K562 (cell line): ENCODE data around the gene AMZ2. TPM values are rescaled to one million over a fixed set of nuclear protein-coding genes. Genes with fewer than 3 reads are reported as not detected.

Experiments
- ATAC-seq: fragments of 200-7000 bp; cut with Tn5 transposase; 3 replicates; pipeline ENCODE4 v1.9.1; 2020; ENCODE audit warnings: moderate library complexity
- BruUV-seq: library from RNA; stranded (reverse); fragments of 400-500 nt; replicated peaks from 2 replicates; lab custom pipeline; 2021; lab: Mats Ljungman, UMichigan
- CTCF ChIA-PET: fragments of 300-600 bp; formaldehyde crosslinking; extraction: SDS; loops from one replicate; lab custom pipeline; 2021; ENCODE audit warnings: low intra/inter-chr PET ratio; lab: Yijun Ruan, JAX
- POLR2A ChIA-PET: fragments of 300-600, 350-650 bp; sonication (Branson Sonifier 250); formaldehyde crosslinking; extraction: SDS; loops from one replicate; lab custom pipeline; 2021; ENCODE audit warnings: antibody characterized with exemption, inconsistent platforms; lab: Yijun Ruan, JAX
- DNase-seq, 4 experiments: peaks; one replicate each; pipeline versions ENCODE4 v3.0.0 to v3.0.0-alpha.2; 2011 to 2018; ENCODE audit warnings: low spot score in 3 of 4, mixed read lengths in 3 of 4; ENCODE audit errors: extremely low read depth in 1 of 4
- FAIRE-seq: peaks from 2 replicates; lab custom pipeline; 2011; peaks lifted over from hg19 to GRCh38; lab: Jason Lieb, UNC
- H2AFZ ChIP-seq: 2 replicates; pipeline ENCODE4 v1.6.0; 2011; ENCODE audit warnings: low read depth, low read length, control low read depth, inconsistent platforms
- H3K27ac ChIP-seq: fragments of 200-600 bp; 3 replicates; pipeline ENCODE4 v1.8.0; 2011; ENCODE audit warnings: low read depth, mild to moderate bottlenecking, control low read depth, inconsistent platforms, low read length, moderate library complexity, mixed read lengths; ENCODE audit errors: extremely low read depth
- H3K27me3 ChIP-seq, 2 experiments: fragments of 300-600 bp in 1 of 2; 2 replicates in 1 of 2; 3 replicates in 1 of 2; pipeline versions ENCODE4 v1.6.0 to v1.8.0; 2011; ENCODE audit warnings: inconsistent platforms in 2 of 2, low read length in 2 of 2, mild to moderate bottlenecking in 1 of 2, mixed read lengths in 1 of 2, moderate library complexity in 1 of 2; ENCODE audit not compliant: control insufficient read depth in 2 of 2, insufficient read depth in 2 of 2
- H3K36me3 ChIP-seq: fragments of 300-600 bp; 3 replicates; pipeline ENCODE4 v1.8.0; 2011; ENCODE audit warnings: mild to moderate bottlenecking, low read length, inconsistent platforms; ENCODE audit not compliant: control insufficient read depth, insufficient read depth
- H3K4me1 ChIP-seq, 2 experiments: fragments of 200-600 bp in 1 of 2; replicated peaks in 1 of 2; 2 replicates in 1 of 2; 3 replicates in 1 of 2; pipeline versions ENCODE4 v1.5.1 to v1.8.0; 2011; ENCODE audit warnings: inconsistent platforms in 2 of 2, low read length in 2 of 2, mild to moderate bottlenecking in 1 of 2, mixed read lengths in 1 of 2, moderate library complexity in 1 of 2; ENCODE audit not compliant: control insufficient read depth in 2 of 2, insufficient read depth in 2 of 2
- H3K4me2 ChIP-seq: 2 replicates; pipeline ENCODE4 v1.6.1; 2011; ENCODE audit warnings: low read length, control low read depth, inconsistent platforms, mixed read lengths; ENCODE audit not compliant: insufficient read depth
- H3K4me3 ChIP-seq: fragments of 200-600 bp; sonication (generic), shearing (Covaris generic); 2 replicates; pipeline ENCODE4 v1.5.1; 2016; ENCODE audit warnings: control low read depth, inconsistent platforms
- H3K79me2 ChIP-seq: fragments of 200-600 bp; 3 replicates; pipeline ENCODE4 v1.8.0; 2011; ENCODE audit warnings: low read length, inconsistent platforms; ENCODE audit not compliant: control insufficient read depth, insufficient read depth
- H3K9ac ChIP-seq, 2 experiments: 2 replicates each; pipeline versions ENCODE4 v1.6.0 to v1.6.1; 2011; ENCODE audit warnings: low read depth in 2 of 2, low read length in 2 of 2, control low read depth in 1 of 2, inconsistent platforms in 1 of 2, mild to moderate bottlenecking in 1 of 2, mixed read lengths in 1 of 2; ENCODE audit not compliant: insufficient read depth in 1 of 2
- H3K9me1 ChIP-seq: one replicate; pipeline ENCODE4 v1.6.0; 2011; ENCODE audit warnings: inconsistent platforms, mild to moderate bottlenecking, low read length, moderate library complexity; ENCODE audit not compliant: control insufficient read depth, insufficient read depth
- H3K9me3 ChIP-seq: replicated peaks from 2 replicates; pipeline ENCODE4 v1.5.1; 2011; ENCODE audit warnings: low read depth, low read length, inconsistent platforms; ENCODE audit not compliant: control insufficient read depth, insufficient read depth
- H4K20me1 ChIP-seq: replicated peaks from 2 replicates; pipeline ENCODE4 v1.6.1; 2011; ENCODE audit warnings: low read length, inconsistent platforms, mixed read lengths; ENCODE audit not compliant: control insufficient read depth, insufficient read depth
- ARID1B ChIP-seq: fragments of 450-650 bp; IDR thresholded peaks from 2 replicates; pipeline ENCODE4 v1.6.1; 2016; ENCODE audit warnings: antibody characterized with exemption, mild to moderate bottlenecking, inconsistent platforms
- ATF7 ChIP-seq: fragments of 450-650 bp; IDR thresholded peaks from 2 replicates; pipeline ENCODE4 v1.7.1; 2014; ENCODE audit warnings: mild to moderate bottlenecking, moderate library complexity
- CSDE1 ChIP-seq, 2 experiments: fragments of 450-650 bp; IDR thresholded peaks; 2 replicates each; pipeline ENCODE4 v1.6.1; 2016; ENCODE audit warnings: mild to moderate bottlenecking in 1 of 2
- CTBP1 ChIP-seq: fragments of 450-650 bp; IDR thresholded peaks from 2 replicates; pipeline ENCODE4 v1.6.1; 2016; ENCODE audit warnings: borderline replicate concordance
- FOSL1 ChIP-seq: fragments of 200-800 bp; sonication (Bioruptor generic); conservative IDR thresholded peaks from 2 replicates; pipeline ENCODE4 v1.6.1; 2016; ENCODE audit warnings: missing genetic modification characterization, missing compliant biosample characterization
- FOXJ3 ChIP-seq: sonication (generic); formaldehyde crosslinking; IDR thresholded peaks from 2 replicates; pipeline ENCODE4 v1.4.0; 2020; ENCODE audit warnings: mild to moderate bottlenecking, missing genetic modification reagents
- HDAC1 ChIP-seq, 2 experiments: fragments of 450-650 bp; IDR thresholded peaks; 2 replicates each; pipeline ENCODE4 v1.6.1; 2016 to 2017; ENCODE audit warnings: inconsistent platforms in 1 of 2, mild to moderate bottlenecking in 1 of 2, moderate library complexity in 1 of 2
- HDAC2 ChIP-seq: fragments of 450-650 bp; IDR thresholded peaks from 2 replicates; pipeline ENCODE4 v1.6.1; 2016; ENCODE audit warnings: mild to moderate bottlenecking
- HIVEP1 ChIP-seq: fragments of 250-450 bp; sonication (Bioruptor Pico); IDR thresholded peaks from 2 replicates; pipeline ENCODE4 v1.4.0; 2020; ENCODE audit warnings: mild to moderate bottlenecking
- HMGN3 ChIP-seq: IDR thresholded peaks from 2 replicates; pipeline ENCODE4 v1.6.1; 2011; ENCODE audit warnings: borderline replicate concordance, low read depth, mild to moderate bottlenecking, mixed read lengths, low read length; ENCODE audit not compliant: insufficient read length; ENCODE audit errors: extremely low read depth
- JUND ChIP-seq, 2 experiments: IDR thresholded peaks; 2 replicates in 1 of 2; 3 replicates in 1 of 2; pipeline ENCODE4 v1.6.1; 2011; ENCODE audit warnings: borderline replicate concordance in 2 of 2, low read depth in 2 of 2, low read length in 2 of 2, improper control_type of control experiment in 1 of 2, missing biosample characterization in 1 of 2, missing genetic modification characterization in 1 of 2, missing genetic modification reagents in 1 of 2
- KDM1A ChIP-seq, 2 experiments: fragments of 450-650 bp; IDR thresholded peaks; 2 replicates each; pipeline ENCODE4 v1.6.1; 2016; ENCODE audit warnings: mild to moderate bottlenecking in 2 of 2
- L3MBTL2 ChIP-seq: fragments of 450-650 bp; IDR thresholded peaks from 2 replicates; pipeline ENCODE4 v1.6.1; 2016; ENCODE audit warnings: mild to moderate bottlenecking, moderate library complexity
- MAFF ChIP-seq: IDR thresholded peaks from 2 replicates; pipeline ENCODE4 v1.6.1; 2012; ENCODE audit warnings: low read length, improper control_type of control experiment
- MAFK ChIP-seq: IDR thresholded peaks from 2 replicates; pipeline ENCODE4 v1.6.1; 2011; ENCODE audit warnings: low read length, improper control_type of control experiment
- MAX ChIP-seq: sonication (generic); formaldehyde crosslinking; IDR thresholded peaks from 2 replicates; pipeline ENCODE4 v1.9.0; 2022; ENCODE audit warnings: mild to moderate bottlenecking, missing genetic modification reagents
- MCM7 ChIP-seq, 2 experiments: fragments of 450-650 bp; IDR thresholded peaks; 2 replicates each; pipeline ENCODE4 v1.6.1; 2016 to 2018
- NEUROD1 ChIP-seq: fragments of 150-350 bp; IDR thresholded peaks from 2 replicates; pipeline ENCODE4 v1.6.1; 2014; ENCODE audit warnings: borderline replicate concordance, low read length, low read depth; ENCODE audit not compliant: partially characterized antibody
- NFXL1 ChIP-seq: fragments of 450-650 bp; formaldehyde crosslinking; IDR thresholded peaks from 2 replicates; pipeline ENCODE4 v1.4.0; 2021; ENCODE audit warnings: mild to moderate bottlenecking
- SMARCE1 ChIP-seq: fragments of 450-650 bp; IDR thresholded peaks from 2 replicates; pipeline ENCODE4 v1.7.1; 2016; ENCODE audit warnings: mild to moderate bottlenecking
- SPI1 ChIP-seq: IDR thresholded peaks from 2 replicates; pipeline ENCODE4 v1.6.1; 2011; ENCODE audit warnings: low read depth, low read length, control low read depth, borderline replicate concordance
- TEAD1 ChIP-seq, 2 experiments: fragments of 450-650 bp in 1 of 2; sonication (generic) in 1 of 2; formaldehyde crosslinking; IDR thresholded peaks; 2 replicates each; pipeline versions ENCODE4 v1.4.0 to v1.8.0; 2020 to 2022; ENCODE audit warnings: mild to moderate bottlenecking in 2 of 2, missing genetic modification reagents in 1 of 2
- ZNF121 ChIP-seq: sonication (generic); formaldehyde crosslinking; conservative IDR thresholded peaks from 2 replicates; pipeline ENCODE4 v1.8.0; 2022; ENCODE audit warnings: missing genetic modification reagents
- ZNF316 ChIP-seq: fragments of 450-650 bp; IDR thresholded peaks from 2 replicates; pipeline ENCODE4 v1.6.1; 2016
- ZNF324 ChIP-seq: fragments of 250-450 bp; sonication (Bioruptor Pico); IDR thresholded peaks from 2 replicates; pipeline ENCODE4 v1.4.0; 2020; ENCODE audit warnings: mild to moderate bottlenecking
- ZNF77 ChIP-seq: fragments of 250-450 bp; sonication (Bioruptor Pico); IDR thresholded peaks from 2 replicates; pipeline ENCODE4 v1.5.0; 2020
- WGBS: fragments of 100-300 bp; shearing (Covaris generic); methylation state at CpG from one replicate; pipeline ENCODE4 v1.1.6; 2016; ENCODE audit warnings: low coverage, mixed read lengths; ENCODE audit not compliant: insufficient coverage; ENCODE audit errors: missing lambda C conversion rate; 5-methylcytosine and 5-hydroxymethylcytosine counted together
- in situ Hi-C: fragments of 300-500 bp; cut with MboI; formaldehyde crosslinking; loops from 4 replicates; pipeline ENCODE4 v1.15.0; 2018; ENCODE audit warnings: inconsistent platforms, mixed read lengths
- intact Hi-C: fragments of 100-400 bp; cut with micrococcal nuclease; formaldehyde crosslinking; loops from 2 replicates; pipeline ENCODE4 v1.14.2; 2022
- polyA plus RNA-seq, 8 experiments: library from polyadenylated mRNA; depleted of rRNA in 4 of 8; stranded (reverse) in 5 of 8; unstranded in 3 of 8; fragments of >200 nt; fragmentation: Nextera tagmentation in 2 of 8; fragmentation: Illumina TruSeq in 1 of 8; extraction: Ambion mirVana in 2 of 8; extraction: Trizol in 1 of 8; gene quantifications; 2 replicates each; pipeline versions ENCODE4 v1.2.1 to v1.2.3, GENCODE V29; 2011 to 2014; ENCODE audit warnings: inconsistent platforms in 1 of 8, missing spikeins in 1 of 8
- total RNA-seq, 7 experiments: library from RNA; depleted of rRNA in 6 of 7; stranded (reverse); fragments of >200 nt in 6 of 7; fragmentation: Illumina TruSeq in 2 of 7; extraction: Trizol in 2 of 7; gene quantifications; 2 replicates each; pipeline versions ENCODE4 v1.2.1 to v1.2.3, GENCODE V29; 2011 to 2021; ENCODE audit warnings: low replicate concordance in 1 of 7
- TF ChIP-seq, protein P1 (sequence below): fragments of 450-650 bp; IDR thresholded peaks from 2 replicates; pipeline ENCODE4 v1.6.1; 2016

AMZ2 gene
- total and polyA plus RNA-seq, 9 of the 15 experiments (the other 6 are each of a cell fraction or from before 2014, with no cell fraction given), result 22.6 to 92.2 (median 52.6) TPM

DNA sequence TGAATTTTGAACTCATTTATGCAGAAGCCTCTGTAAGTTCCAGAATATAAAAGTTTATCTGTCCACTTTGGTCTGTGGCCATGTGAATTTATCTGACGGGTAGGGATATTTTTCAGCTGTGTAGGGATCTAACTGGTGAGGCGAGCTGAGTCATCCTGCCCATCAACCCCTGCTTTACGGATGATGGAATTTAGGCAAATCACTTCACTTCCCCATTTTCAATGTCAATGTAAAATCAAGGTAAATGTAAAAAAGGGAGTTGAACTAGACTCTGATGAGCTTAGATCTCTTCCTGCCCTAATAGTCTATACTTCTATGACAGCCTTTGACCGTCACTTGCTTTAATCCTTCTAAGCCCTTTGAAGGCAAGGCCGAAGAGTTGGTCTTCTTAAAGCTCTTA is 40.5 kb downstream of the AMZ2 start:
- Histone ChIP-seq H4K20me1 (no peaks in the 10 kb centered on the region), H3K79me2 (no peaks in the 10 kb centered on the region), H3K4me2 (no peak overlapping the region), H3K4me3 (no peak overlapping the region), H3K9ac (no peak overlapping the region), H3K36me3 (no peaks in the 10 kb centered on the region), H3K27me3 (no peaks in the 10 kb centered on the region; a peak in 1 of 5 replicates), H3K4me1 (peaks cover 8 to 22% of the 10 kb centered on the region in 2 experiments), H3K9me1 (no peaks in the 10 kb centered on the region), H3K9me3 (no peaks in the 10 kb centered on the region), H3K27ac (no peak overlapping the region), H2AFZ (no peak overlapping the region)
- ATAC-seq (no peak), FAIRE-seq (peak; percentile 77), DNase-seq (peak in 2 of 4 experiments; percentile 40 to 44)
- BruUV-seq, result no TSS peak
- POLR2A ChIA-PET, result no interaction called here
- 38% methylated on average over 5 of the region's 5 CpGs for WGBS
- in situ Hi-C loops (no loop called here), intact Hi-C loops (no loop called here)
- CTCF ChIA-PET, result no interaction called here
- TF ChIP-seq CTBP1, result peak; percentile 81; the same call in 1 of the 2 replicates
- TF ChIP-seq JUND (IDR thresholded peaks at IDR 0.05; ENCODE audit: borderline replicate concordance, low read depth, low read length), result peak; percentile 79
- peak; percentile 78; the same call in 2 of the 3 replicates for TF ChIP-seq JUND (tag; IDR thresholded peaks at IDR 0.05; ENCODE audit: borderline replicate concordance, low read depth, low read length)
- peak; percentile 76 for TF ChIP-seq MAFF
- 0 out of 2 replicates have a peak, but pooled peaks have one; percentile 24 for TF ChIP-seq SMARCE1
- peak; percentile 13; the same call in 1 of the 2 replicates for TF ChIP-seq L3MBTL2
- TF ChIP-seq ZNF316, result peak; percentile 61
- no peak for TF ChIP-seq NFXL1 (CRISPR knock-in tag)
- TF ChIP-seq FOSL1, result peak; percentile 74
- TF ChIP-seq MAX (CRISPR knock-in tag), result no peak
- TF ChIP-seq HMGN3, result no peak
- no peak for TF ChIP-seq MCM7 (IDR thresholded peaks at IDR 0.05)
- no peak for TF ChIP-seq NEUROD1
- TF ChIP-seq ATF7, result 0 out of 2 replicates have a peak, but pooled peaks have one; percentile 19
- TF ChIP-seq, protein P1, sequence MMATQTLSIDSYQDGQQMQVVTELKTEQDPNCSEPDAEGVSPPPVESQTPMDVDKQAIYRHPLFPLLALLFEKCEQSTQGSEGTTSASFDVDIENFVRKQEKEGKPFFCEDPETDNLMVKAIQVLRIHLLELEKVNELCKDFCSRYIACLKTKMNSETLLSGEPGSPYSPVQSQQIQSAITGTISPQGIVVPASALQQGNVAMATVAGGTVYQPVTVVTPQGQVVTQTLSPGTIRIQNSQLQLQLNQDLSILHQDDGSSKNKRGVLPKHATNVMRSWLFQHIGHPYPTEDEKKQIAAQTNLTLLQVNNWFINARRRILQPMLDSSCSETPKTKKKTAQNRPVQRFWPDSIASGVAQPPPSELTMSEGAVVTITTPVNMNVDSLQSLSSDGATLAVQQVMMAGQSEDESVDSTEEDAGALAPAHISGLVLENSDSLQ, result peak; percentile 69
- TF ChIP-seq ZNF121 (CRISPR knock-in tag), result no peak
- peak in 1 of 2 experiments; percentile 48; a peak in 1 of 4 replicates for TF ChIP-seq HDAC1 (IDR thresholded peaks at IDR 0.05)
- TF ChIP-seq ZNF324 (CRISPR knock-in tag), result no peak
- TF ChIP-seq HDAC2, result peak; percentile 72
- peak; percentile 66 to 75 for TF ChIP-seq KDM1A (IDR thresholded peaks at IDR 0.05)
- peak; percentile 65; the same call in 1 of the 2 replicates for TF ChIP-seq MAFK
- no peak for TF ChIP-seq CSDE1 (IDR thresholded peaks at IDR 0.05)
- no peak for TF ChIP-seq ZNF77 (CRISPR knock-in tag)
- TF ChIP-seq TEAD1 (CRISPR knock-in tag; IDR thresholded peaks at IDR 0.05), result peak in 1 of 2 experiments; percentile 60; a peak in 1 of 4 replicates
- peak; percentile 98 for TF ChIP-seq SPI1
- TF ChIP-seq FOXJ3, result no peak
- no peak for TF ChIP-seq HIVEP1 (CRISPR knock-in tag)
- peak; percentile 34; the same call in 1 of the 2 replicates for TF ChIP-seq ARID1B
